Measurements from ENCODE around the gene CXCL16.

DNA sequence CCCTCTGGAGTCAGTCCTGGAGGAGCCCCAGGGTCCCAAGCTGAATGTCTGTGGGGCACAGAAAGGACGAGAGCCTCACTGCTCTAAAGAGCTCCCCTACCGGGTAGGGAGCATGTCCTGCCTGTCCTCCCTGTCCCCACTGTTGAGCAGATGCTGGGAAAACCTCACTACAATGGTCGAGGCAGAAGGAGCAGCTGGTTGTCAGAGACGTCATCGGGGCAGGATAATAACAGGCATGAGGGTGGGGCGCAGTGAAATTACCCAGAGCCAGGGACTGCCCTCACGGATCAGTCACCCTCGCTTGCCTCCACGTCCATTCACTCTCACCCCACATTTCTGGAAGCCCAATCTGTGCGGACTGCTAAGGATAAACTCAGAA, 32.5 kb upstream of the CXCL16 start:
- TF ChIP-seq POLR2A (IDR thresholded peaks at IDR 0.05): no peak
- TF ChIP-seq, protein P1, sequence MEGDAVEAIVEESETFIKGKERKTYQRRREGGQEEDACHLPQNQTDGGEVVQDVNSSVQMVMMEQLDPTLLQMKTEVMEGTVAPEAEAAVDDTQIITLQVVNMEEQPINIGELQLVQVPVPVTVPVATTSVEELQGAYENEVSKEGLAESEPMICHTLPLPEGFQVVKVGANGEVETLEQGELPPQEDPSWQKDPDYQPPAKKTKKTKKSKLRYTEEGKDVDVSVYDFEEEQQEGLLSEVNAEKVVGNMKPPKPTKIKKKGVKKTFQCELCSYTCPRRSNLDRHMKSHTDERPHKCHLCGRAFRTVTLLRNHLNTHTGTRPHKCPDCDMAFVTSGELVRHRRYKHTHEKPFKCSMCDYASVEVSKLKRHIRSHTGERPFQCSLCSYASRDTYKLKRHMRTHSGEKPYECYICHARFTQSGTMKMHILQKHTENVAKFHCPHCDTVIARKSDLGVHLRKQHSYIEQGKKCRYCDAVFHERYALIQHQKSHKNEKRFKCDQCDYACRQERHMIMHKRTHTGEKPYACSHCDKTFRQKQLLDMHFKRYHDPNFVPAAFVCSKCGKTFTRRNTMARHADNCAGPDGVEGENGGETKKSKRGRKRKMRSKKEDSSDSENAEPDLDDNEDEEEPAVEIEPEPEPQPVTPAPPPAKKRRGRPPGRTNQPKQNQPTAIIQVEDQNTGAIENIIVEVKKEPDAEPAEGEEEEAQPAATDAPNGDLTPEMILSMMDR (IDR thresholded peaks at IDR 0.05): no peak
